K562 (cell line): ENCODE results near the gene LRRC25. TPM values are rescaled to one million over a fixed set of nuclear protein-coding genes. Genes with fewer than 3 reads are reported as not detected.

Experiments
- ATF7 ChIP-seq: fragments of 450-650 bp; IDR thresholded peaks from 2 replicates; pipeline ENCODE4 v1.7.1; 2014; ENCODE audit warnings: mild to moderate bottlenecking, moderate library complexity
- CBX3 ChIP-seq, 2 experiments: IDR thresholded peaks; 1 replicate in 1 of 2; 2 replicates in 1 of 2; pipeline ENCODE4 v1.6.1; 2012; ENCODE audit warnings: inconsistent platforms in 2 of 2, low read length in 2 of 2, borderline replicate concordance in 1 of 2, control low read depth in 1 of 2
- DMBX1 ChIP-seq: fragments of 250-450 bp; sonication (Bioruptor Pico); IDR thresholded peaks from 2 replicates; pipeline ENCODE4 v1.8.0; 2022; ENCODE audit warnings: inconsistent platforms, mild to moderate bottlenecking, moderate library complexity, borderline replicate concordance
- KDM4B ChIP-seq, 2 experiments: fragments of 450-650 bp in 1 of 2; sonication (generic) in 1 of 2; IDR thresholded peaks; 2 replicates each; pipeline ENCODE4 v1.6.1; 2016 to 2017; ENCODE audit warnings: borderline replicate concordance in 2 of 2, antibody characterized with exemption in 1 of 2, low read depth in 1 of 2, mild to moderate bottlenecking in 1 of 2
- KLF10 ChIP-seq: fragments of 250-450 bp; sonication (Bioruptor Pico); IDR thresholded peaks from 2 replicates; pipeline ENCODE4 v1.6.1; 2021; ENCODE audit warnings: matching md5 sums
- MTF1 ChIP-seq: fragments of 250-450 bp; sonication (Bioruptor Pico); IDR thresholded peaks from 2 replicates; pipeline ENCODE4 v1.9.0; 2021; ENCODE audit warnings: moderate library complexity, mild to moderate bottlenecking, inconsistent platforms, borderline replicate concordance
- MYC ChIP-seq, 2 experiments: fragments of 250-450 bp in 1 of 2; sonication (Bioruptor Pico) in 1 of 2; IDR thresholded peaks; 2 replicates each; pipeline versions ENCODE4 v1.5.1 to v1.6.1; 2012 to 2021; ENCODE audit warnings: low read depth in 2 of 2, borderline replicate concordance in 1 of 2, improper control_type of control experiment in 1 of 2, low read length in 1 of 2, mild to moderate bottlenecking in 1 of 2, moderate library complexity in 1 of 2
- NR3C1 ChIP-seq: sonication (generic); formaldehyde crosslinking; IDR thresholded peaks from 2 replicates; pipeline ENCODE4 v1.8.1; 2022; ENCODE audit warnings: missing genetic modification reagents
- PCBP2 ChIP-seq: fragments of 200-400 bp; formaldehyde crosslinking; IDR thresholded peaks from 2 replicates; pipeline ENCODE4 v1.6.1; 2018; ENCODE audit warnings: low read length, low read depth, mild to moderate bottlenecking, moderate library complexity; ENCODE audit not compliant: poor library complexity, severe bottlenecking
- RBBP5 ChIP-seq: fragments of 200-600 bp; sonication (generic); IDR thresholded peaks from 2 replicates; pipeline ENCODE4 v1.6.1; 2012; ENCODE audit warnings: borderline replicate concordance, mild to moderate bottlenecking, low read length, control low read depth, inconsistent platforms; ENCODE audit not compliant: insufficient read depth, poor library complexity, severe bottlenecking
- RBM17 ChIP-seq: fragments of 200-400 bp; formaldehyde crosslinking; IDR thresholded peaks from 2 replicates; pipeline ENCODE4 v1.6.1; 2017; ENCODE audit warnings: low read depth, mild to moderate bottlenecking, low read length, borderline replicate concordance
- RNF2 ChIP-seq: sonication (generic); IDR thresholded peaks from 2 replicates; pipeline ENCODE4 v1.6.1; 2016
- SMARCB1 ChIP-seq: IDR thresholded peaks from 2 replicates; pipeline ENCODE4 v1.6.1; 2011; ENCODE audit warnings: improper control_type of control experiment, low read depth; ENCODE audit not compliant: insufficient read length
- SRF ChIP-seq, 2 experiments: fragments of 250-450, 450-650 bp in 1 of 2; sonication (Bioruptor Pico) in 1 of 2; sonication (generic) in 1 of 2; formaldehyde crosslinking; IDR thresholded peaks; 2 replicates each; pipeline versions ENCODE4 v1.5.0 to v1.5.1; 2020 to 2022; ENCODE audit warnings: mild to moderate bottlenecking in 1 of 2, missing genetic modification reagents in 1 of 2
- ZFX ChIP-seq: sonication (generic); formaldehyde crosslinking; IDR thresholded peaks from 2 replicates; pipeline ENCODE4 v1.8.0; 2022; ENCODE audit warnings: mild to moderate bottlenecking, missing genetic modification reagents, moderate library complexity
- ZNF263 ChIP-seq: sonication (generic); formaldehyde crosslinking; IDR thresholded peaks from 2 replicates; pipeline ENCODE4 v1.8.0; 2022; ENCODE audit warnings: mild to moderate bottlenecking, missing genetic modification reagents, borderline replicate concordance
- ZNF77 ChIP-seq: fragments of 250-450 bp; sonication (Bioruptor Pico); IDR thresholded peaks from 2 replicates; pipeline ENCODE4 v1.5.0; 2020
- polyA plus RNA-seq, 8 experiments: library from polyadenylated mRNA; depleted of rRNA in 4 of 8; stranded (reverse) in 5 of 8; unstranded in 3 of 8; fragments of >200 nt; fragmentation: Nextera tagmentation in 2 of 8; fragmentation: Illumina TruSeq in 1 of 8; extraction: Ambion mirVana in 2 of 8; extraction: Trizol in 1 of 8; gene quantifications; 2 replicates each; pipeline versions ENCODE4 v1.2.1 to v1.2.3, GENCODE V29; 2011 to 2014; ENCODE audit warnings: inconsistent platforms in 1 of 8, missing spikeins in 1 of 8
- total RNA-seq, 7 experiments: library from RNA; depleted of rRNA in 6 of 7; stranded (reverse); fragments of >200 nt in 6 of 7; fragmentation: Illumina TruSeq in 2 of 7; extraction: Trizol in 2 of 7; gene quantifications; 2 replicates each; pipeline versions ENCODE4 v1.2.1 to v1.2.3, GENCODE V29; 2011 to 2021; ENCODE audit warnings: low replicate concordance in 1 of 7
- TF ChIP-seq, protein P1 (sequence below): fragments of 450-650 bp; formaldehyde crosslinking; IDR thresholded peaks from 2 replicates; pipeline ENCODE4 v1.4.0; 2022; ENCODE audit warnings: mild to moderate bottlenecking, moderate library complexity
- TF ChIP-seq, protein P2 (sequence below): sonication (generic); formaldehyde crosslinking; IDR thresholded peaks from 2 replicates; pipeline ENCODE4 v1.8.1; 2023; ENCODE audit warnings: mild to moderate bottlenecking, missing genetic modification reagents
- TF ChIP-seq, protein P3 (sequence below), 2 experiments: fragments of 450-650 bp in 1 of 2; sonication (generic) in 1 of 2; formaldehyde crosslinking; conservative IDR thresholded peaks; 2 replicates each; pipeline versions ENCODE4 v1.4.0 to v1.8.1; 2020 to 2022; ENCODE audit warnings: mild to moderate bottlenecking in 1 of 2, missing genetic modification reagents in 1 of 2
- TF ChIP-seq, protein P4 (sequence below): fragments of 250-450 bp; sonication (Bioruptor Pico); IDR thresholded peaks from 2 replicates; pipeline ENCODE4 v1.4.0; 2020; ENCODE audit warnings: mild to moderate bottlenecking, moderate library complexity

Gene LRRC25
- total and polyA plus RNA-seq, 9 of the 15 experiments (the other 6 are each of a cell fraction or from before 2014, with no cell fraction given) = 0.07 to 0.36 (median 0.10) TPM; not detected in 3

DNA sequence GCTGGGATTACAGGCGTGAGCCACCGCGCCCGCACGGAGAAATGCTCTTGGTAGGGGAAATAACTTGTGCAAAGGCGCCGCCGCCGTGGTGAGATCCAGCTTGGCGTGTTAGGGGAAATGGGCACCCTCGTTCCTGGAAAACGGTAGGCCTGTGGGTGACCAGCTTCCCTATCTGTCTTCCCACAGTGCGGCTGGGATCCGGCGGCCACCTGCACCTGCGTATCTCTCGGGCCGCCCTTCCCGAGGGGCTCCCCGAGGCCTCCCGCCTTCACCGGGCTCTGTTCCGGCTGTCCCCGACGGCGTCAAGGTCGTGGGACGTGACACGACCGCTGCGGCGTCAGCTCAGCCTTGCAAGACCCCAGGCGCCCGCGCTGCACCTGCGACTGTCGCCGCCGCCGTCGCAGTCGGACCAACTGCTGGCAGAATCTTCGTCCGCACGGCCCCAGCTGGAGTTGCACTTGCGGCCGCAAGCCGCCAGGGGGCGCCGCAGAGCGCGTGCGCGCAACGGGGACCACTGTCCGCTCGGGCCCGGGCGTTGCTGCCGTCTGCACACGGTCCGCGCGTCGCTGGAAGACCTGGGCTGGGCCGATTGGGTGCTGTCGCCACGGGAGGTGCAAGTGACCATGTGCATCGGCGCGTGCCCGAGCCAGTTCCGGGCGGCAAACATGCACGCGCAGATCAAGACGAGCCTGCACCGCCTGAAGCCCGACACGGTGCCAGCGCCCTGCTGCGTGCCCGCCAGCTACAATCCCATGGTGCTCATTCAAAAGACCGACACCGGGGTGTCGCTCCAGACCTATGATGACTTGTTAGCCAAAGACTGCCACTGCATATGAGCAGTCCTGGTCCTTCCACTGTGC lies 9.1 kb downstream of the LRRC25 start (continued):
- TF ChIP-seq, protein P1, sequence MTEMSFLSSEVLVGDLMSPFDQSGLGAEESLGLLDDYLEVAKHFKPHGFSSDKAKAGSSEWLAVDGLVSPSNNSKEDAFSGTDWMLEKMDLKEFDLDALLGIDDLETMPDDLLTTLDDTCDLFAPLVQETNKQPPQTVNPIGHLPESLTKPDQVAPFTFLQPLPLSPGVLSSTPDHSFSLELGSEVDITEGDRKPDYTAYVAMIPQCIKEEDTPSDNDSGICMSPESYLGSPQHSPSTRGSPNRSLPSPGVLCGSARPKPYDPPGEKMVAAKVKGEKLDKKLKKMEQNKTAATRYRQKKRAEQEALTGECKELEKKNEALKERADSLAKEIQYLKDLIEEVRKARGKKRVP (CRISPR knock-in tag) = no peak
- TF ChIP-seq KDM4B (IDR thresholded peaks at IDR 0.05; ENCODE audit: borderline replicate concordance in 2 of 2, low read depth in 1 of 2) = peak in 1 of 2 experiments; percentile 58; a peak in 1 of 4 replicates
- peak; percentile 63 for TF ChIP-seq ATF7
- TF ChIP-seq PCBP2 = peak; percentile 76
- peak; percentile 85; the same call in 1 of the 2 replicates for TF ChIP-seq RNF2
- TF ChIP-seq MYC (IDR thresholded peaks at IDR 0.05; ENCODE audit: low read depth, low read length) = peak; percentile 95
- TF ChIP-seq MYC (CRISPR knock-in tag; IDR thresholded peaks at IDR 0.05; ENCODE audit: borderline replicate concordance, low read depth) = peak; percentile 34; the same call in 1 of the 2 replicates
- no peak for TF ChIP-seq ZNF77 (CRISPR knock-in tag)
- TF ChIP-seq RBBP5 = peak; percentile 69
- TF ChIP-seq ZFX (CRISPR knock-in tag) = peak; percentile 78
- TF ChIP-seq, protein P2, sequence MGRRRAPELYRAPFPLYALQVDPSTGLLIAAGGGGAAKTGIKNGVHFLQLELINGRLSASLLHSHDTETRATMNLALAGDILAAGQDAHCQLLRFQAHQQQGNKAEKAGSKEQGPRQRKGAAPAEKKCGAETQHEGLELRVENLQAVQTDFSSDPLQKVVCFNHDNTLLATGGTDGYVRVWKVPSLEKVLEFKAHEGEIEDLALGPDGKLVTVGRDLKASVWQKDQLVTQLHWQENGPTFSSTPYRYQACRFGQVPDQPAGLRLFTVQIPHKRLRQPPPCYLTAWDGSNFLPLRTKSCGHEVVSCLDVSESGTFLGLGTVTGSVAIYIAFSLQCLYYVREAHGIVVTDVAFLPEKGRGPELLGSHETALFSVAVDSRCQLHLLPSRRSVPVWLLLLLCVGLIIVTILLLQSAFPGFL (CRISPR knock-in tag) = peak; percentile 73; the same call in 1 of the 2 replicates
- TF ChIP-seq, protein P3, sequence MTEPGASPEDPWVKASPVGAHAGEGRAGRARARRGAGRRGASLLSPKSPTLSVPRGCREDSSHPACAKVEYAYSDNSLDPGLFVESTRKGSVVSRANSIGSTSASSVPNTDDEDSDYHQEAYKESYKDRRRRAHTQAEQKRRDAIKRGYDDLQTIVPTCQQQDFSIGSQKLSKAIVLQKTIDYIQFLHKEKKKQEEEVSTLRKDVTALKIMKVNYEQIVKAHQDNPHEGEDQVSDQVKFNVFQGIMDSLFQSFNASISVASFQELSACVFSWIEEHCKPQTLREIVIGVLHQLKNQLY (CRISPR knock-in tag; conservative IDR thresholded peaks at IDR 0.05) = no peak
- 0 out of 2 replicates have a peak, but pooled peaks have one; percentile 48 for TF ChIP-seq DMBX1 (CRISPR knock-in tag)
- peak in 1 of 2 experiments; percentile 91; a peak in 1 of 3 replicates for TF ChIP-seq CBX3 (IDR thresholded peaks at IDR 0.05; ENCODE audit: borderline replicate concordance in 1 of 2, low read length in 2 of 2)
- TF ChIP-seq ZNF263 (CRISPR knock-in tag) = peak; percentile 73
- TF ChIP-seq NR3C1 (CRISPR knock-in tag) = peak; percentile 91
- 0 out of 2 replicates have a peak, but pooled peaks have one; percentile 57 for TF ChIP-seq RBM17
- TF ChIP-seq, protein P4, sequence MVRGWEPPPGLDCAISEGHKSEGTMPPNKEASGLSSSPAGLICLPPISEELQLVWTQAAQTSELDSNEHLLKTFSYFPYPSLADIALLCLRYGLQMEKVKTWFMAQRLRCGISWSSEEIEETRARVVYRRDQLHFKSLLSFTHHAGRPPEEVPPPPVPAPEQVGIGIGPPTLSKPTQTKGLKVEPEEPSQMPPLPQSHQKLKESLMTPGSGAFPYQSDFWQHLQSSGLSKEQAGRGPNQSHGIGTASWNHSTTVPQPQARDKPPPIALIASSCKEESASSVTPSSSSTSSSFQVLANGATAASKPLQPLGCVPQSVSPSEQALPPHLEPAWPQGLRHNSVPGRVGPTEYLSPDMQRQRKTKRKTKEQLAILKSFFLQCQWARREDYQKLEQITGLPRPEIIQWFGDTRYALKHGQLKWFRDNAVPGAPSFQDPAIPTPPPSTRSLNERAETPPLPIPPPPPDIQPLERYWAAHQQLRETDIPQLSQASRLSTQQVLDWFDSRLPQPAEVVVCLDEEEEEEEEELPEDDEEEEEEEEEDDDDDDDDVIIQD = 0 out of 2 replicates have a peak, but pooled peaks have one; percentile 63
- TF ChIP-seq KLF10 = no peak
- TF ChIP-seq SMARCB1 = no peak
- peak; percentile 88; the same call in 1 of the 2 replicates for TF ChIP-seq MTF1 (CRISPR knock-in tag)
- TF ChIP-seq SRF (CRISPR knock-in tag; IDR thresholded peaks at IDR 0.05) = peak; percentile 41 to 61; a peak in 2 of 4 replicates
